CD8-positive, alpha-beta memory T cell (primary cell): ENCODE results near the gene TARM1. TPM values are rescaled to one million over a fixed set of nuclear protein-coding genes. Genes with fewer than 3 reads are reported as not detected.

ENCODE experiments used
- CTCF ChIA-PET: fragments of 350-600 bp; sonication (Branson Sonifier 250); formaldehyde crosslinking; loops from one replicate; lab custom pipeline; 2021; ENCODE audit warnings: antibody characterized with exemption; lab: Charles Lee
- POLR2A ChIA-PET: fragments of 350-600 bp; sonication (Branson Sonifier 250); formaldehyde crosslinking; loops from one replicate; lab custom pipeline; 2021; ENCODE audit warnings: antibody characterized with exemption; lab: Charles Lee
- DNase-seq, 5 donors: peaks; one replicate each; pipeline versions ENCODE4 v3.0.0 to v3.0.0-alpha.2; 2020 to 2022; ENCODE audit warnings: mixed read lengths in 1 of 5
- H3K27ac ChIP-seq: one replicate; pipeline ENCODE4 v1.7.0; 2013; ENCODE audit warnings: low read depth, mild to moderate bottlenecking, low read length, moderate library complexity
- H3K27me3 ChIP-seq: 2 replicates; pipeline ENCODE4 v1.7.0; 2013; ENCODE audit warnings: low read length, mild to moderate bottlenecking; ENCODE audit not compliant: insufficient read depth, poor library complexity, severe bottlenecking
- H3K36me3 ChIP-seq: 2 replicates; pipeline ENCODE4 v1.7.0; 2013; ENCODE audit warnings: mild to moderate bottlenecking, low read length, moderate library complexity; ENCODE audit not compliant: insufficient read depth
- H3K4me1 ChIP-seq: 2 replicates; pipeline ENCODE4 v1.7.0; 2013; ENCODE audit warnings: mild to moderate bottlenecking, low read length, moderate library complexity; ENCODE audit not compliant: insufficient read depth
- H3K4me3 ChIP-seq: 2 replicates; pipeline ENCODE4 v1.7.0; 2013; ENCODE audit warnings: mild to moderate bottlenecking, low read length
- H3K9me3 ChIP-seq: 2 replicates; pipeline ENCODE4 v1.7.0; 2013; ENCODE audit warnings: mild to moderate bottlenecking, low read length
- H3K27ac Mint-ChIP-seq, 8 donors: one replicate each; pipeline ENCODE4 v1.8.0; 2020 to 2021; ENCODE audit warnings: mixed read lengths in 8 of 8, mild to moderate bottlenecking in 6 of 8, inconsistent platforms in 3 of 8, moderate library complexity in 3 of 8
- H3K27me3 Mint-ChIP-seq, 2 donors: one replicate each; pipeline ENCODE4 v1.8.0; 2020 to 2021; ENCODE audit warnings: mixed read lengths in 2 of 2, mild to moderate bottlenecking in 1 of 2, moderate library complexity in 1 of 2
- H3K36me3 Mint-ChIP-seq, 3 donors: one replicate each; pipeline ENCODE4 v1.8.0; 2020 to 2021; ENCODE audit warnings: mixed read lengths in 3 of 3, inconsistent platforms in 1 of 3, mild to moderate bottlenecking in 1 of 3
- H3K4me1 Mint-ChIP-seq, 3 donors: one replicate each; pipeline ENCODE4 v1.8.0; 2020 to 2021; ENCODE audit warnings: mixed read lengths in 3 of 3, inconsistent platforms in 1 of 3, mild to moderate bottlenecking in 1 of 3
- H3K4me3 Mint-ChIP-seq, 7 donors: one replicate each; pipeline ENCODE4 v1.8.0; 2020 to 2021; ENCODE audit warnings: mixed read lengths in 7 of 7, mild to moderate bottlenecking in 6 of 7, moderate library complexity in 4 of 7, inconsistent platforms in 2 of 7
- H3K9me3 Mint-ChIP-seq, 5 donors: one replicate each; pipeline ENCODE4 v1.8.0; 2020 to 2022; ENCODE audit warnings: mixed read lengths in 5 of 5, mild to moderate bottlenecking in 3 of 5, moderate library complexity in 2 of 5, inconsistent platforms in 1 of 5
- polyA plus RNA-seq: library from polyadenylated mRNA; unstranded; fragments of 300-500 nt; fragmentation: Illumina TruSeq; gene quantifications from one replicate; pipeline ENCODE4 v1.2.3, GENCODE V29; 2021
- total RNA-seq, 2 experiments: library from RNA; stranded (reverse); gene quantifications; one replicate each; pipeline ENCODE4 v1.2.3, GENCODE V29; 2021

Gene TARM1
- total and polyA plus RNA-seq, 3 experiments from 2014 or later = not detected

- ChIA-PET CTCF (interaction anchor here (1.0 to 4.4 kb wide), 12 partner anchors 10 to 230 kb away, joined by 3 to 28 read pairs (median 5); partner anchors contain the start of gene PRKCG), POLR2A (no interaction called here)
- Histone ChIP-seq H3K9me3 (no peaks in the 10 kb centered on the region), H3K4me1 (no peaks in the 10 kb centered on the region), H3K27ac (no peak overlapping the region), H3K27me3 (peaks cover 3% of the 10 kb centered on the region), H3K4me3 (no peak overlapping the region), H3K36me3 (no peaks in the 10 kb centered on the region)
- Mint-ChIP-seq H3K27me3 (peaks cover 12 to 30% of the 10 kb centered on the region in 2 donors), H3K4me1 (peaks cover 0 to 6% (median 2%) of the 10 kb centered on the region in 3 donors), H3K4me3 (no peak overlapping the region), H3K36me3 (no peaks in the 10 kb centered on the region), H3K9me3 (no peaks in the 10 kb centered on the region), H3K27ac (no peak overlapping the region)
- DNase-seq = no peak
Measured at GRCh38 chr19:54023191-54023590, 58.0 kb downstream of the TARM1 start.

- no peaks in the 10 kb centered on the region for H3K36me3 Mint-ChIP-seq
- DNase-seq = no peak
- peaks cover 19 to 37% of the 10 kb centered on the region in 2 donors for H3K27me3 Mint-ChIP-seq
- no peak overlapping the region for H3K27ac ChIP-seq
- no peaks in the 10 kb centered on the region for H3K36me3 ChIP-seq
- peaks cover 3% of the 10 kb centered on the region for H3K27me3 ChIP-seq
- H3K4me1 ChIP-seq = no peaks in the 10 kb centered on the region
- ChIA-PET CTCF (interaction anchor here (4.4 kb wide), 1 partner anchor 179 kb away, joined by 17 read pairs; no protein-coding TSS in a partner anchor), POLR2A (no interaction called here)
- H3K9me3 Mint-ChIP-seq = no peaks in the 10 kb centered on the region
- H3K9me3 ChIP-seq = no peaks in the 10 kb centered on the region
- H3K4me3 Mint-ChIP-seq = no peak overlapping the region
- no peak overlapping the region for H3K4me3 ChIP-seq
- peak overlapping the region in 1 of 8 donors; percentile 29 for H3K27ac Mint-ChIP-seq
- H3K4me1 Mint-ChIP-seq = peaks cover 0 to 6% (median 2%) of the 10 kb centered on the region in 3 donors
Measured at GRCh38 chr19:54021932-54022331, 59.2 kb downstream of the TARM1 start.

GRCh38 chr19:54021363-54021762, 59.8 kb downstream of the TARM1 start:
- no peaks in the 10 kb centered on the region for H3K9me3 Mint-ChIP-seq
- H3K36me3 ChIP-seq = no peaks in the 10 kb centered on the region
- H3K27ac Mint-ChIP-seq = no peak overlapping the region
- no peak for DNase-seq
- ChIA-PET POLR2A (no interaction called here), CTCF (no interaction called here)
- peaks cover 21 to 39% of the 10 kb centered on the region in 2 donors for H3K27me3 Mint-ChIP-seq
- peaks cover 3% of the 10 kb centered on the region for H3K27me3 ChIP-seq
- no peaks in the 10 kb centered on the region for H3K9me3 ChIP-seq
- H3K4me1 ChIP-seq = no peaks in the 10 kb centered on the region
- no peak overlapping the region for H3K27ac ChIP-seq
- H3K36me3 Mint-ChIP-seq = no peaks in the 10 kb centered on the region
- peaks cover 0 to 6% (median 2%) of the 10 kb centered on the region in 3 donors for H3K4me1 Mint-ChIP-seq
- H3K4me3 Mint-ChIP-seq = no peak overlapping the region
- H3K4me3 ChIP-seq = no peak overlapping the region

Other genes starting within 250 kb of the TARM1 start
- gene MYADM, start 213.5 kb downstream of the TARM1 start, total RNA-seq = 10 to 100 TPM; 44.2 to 47.8 TPM
- 77.8 TPM for gene MYADM, start 213.5 kb downstream of the TARM1 start, polyA plus RNA-seq
- not detected for gene PRKCG, start 199.2 kb downstream of the TARM1 start, total RNA-seq
- not detected for gene PRKCG, start 199.2 kb downstream of the TARM1 start, polyA plus RNA-seq
- not detected for gene CACNG7, start 172.1 kb downstream of the TARM1 start, total RNA-seq
- not detected for gene CACNG7, start 172.1 kb downstream of the TARM1 start, polyA plus RNA-seq
- not detected for gene CACNG8, start 118.4 kb downstream of the TARM1 start, total RNA-seq
- not detected for gene CACNG8, start 118.4 kb downstream of the TARM1 start, polyA plus RNA-seq
- not detected for gene CACNG6, start 89.7 kb downstream of the TARM1 start, total RNA-seq
- not detected for gene CACNG6, start 89.7 kb downstream of the TARM1 start, polyA plus RNA-seq
- gene VSTM1, start 17.5 kb downstream of the TARM1 start, total RNA-seq = not detected
- not detected for gene VSTM1, start 17.5 kb downstream of the TARM1 start, polyA plus RNA-seq
- under 1 TPM; 0.22 to 0.35 TPM for gene OSCAR, start 19.4 kb upstream of the TARM1 start, total RNA-seq
- gene OSCAR, start 19.4 kb upstream of the TARM1 start, polyA plus RNA-seq = 0.17 TPM
- gene NDUFA3, start 21.5 kb upstream of the TARM1 start, total RNA-seq = 100 to 1,000 TPM; 117 to 124 TPM
- 506 TPM for gene NDUFA3, start 21.5 kb upstream of the TARM1 start, polyA plus RNA-seq
- 10 to 100 TPM; 32.9 to 33.1 TPM for gene TFPT, start 34.3 kb upstream of the TARM1 start, total RNA-seq
- 25.0 TPM for gene TFPT, start 34.3 kb upstream of the TARM1 start, polyA plus RNA-seq
- gene PRPF31, start 34.4 kb upstream of the TARM1 start, total RNA-seq = 100 to 1,000 TPM; 123 to 132 TPM
- 88.9 TPM for gene PRPF31, start 34.4 kb upstream of the TARM1 start, polyA plus RNA-seq
- gene CNOT3, start 56.4 kb upstream of the TARM1 start, total RNA-seq = 10 to 100 TPM; 75.1 to 81.7 TPM
- gene CNOT3, start 56.4 kb upstream of the TARM1 start, polyA plus RNA-seq = 14.8 TPM
- gene LENG1, start 78.4 kb upstream of the TARM1 start, total RNA-seq = 1 to 10 TPM; 4.8 to 6.8 TPM
- gene LENG1, start 78.4 kb upstream of the TARM1 start, polyA plus RNA-seq = 14.1 TPM
- under 1 TPM in 1 of 2 experiments, not detected in 1; 0.18 TPM for gene TMC4, start 91.8 kb upstream of the TARM1 start, total RNA-seq
- gene TMC4, start 91.8 kb upstream of the TARM1 start, polyA plus RNA-seq = 0.38 TPM
- 100 to 1,000 TPM in 1 of 2 experiments, 10 to 100 TPM in 1; 98.7 to 114 TPM for gene MBOAT7, start 108.2 kb upstream of the TARM1 start, total RNA-seq
- 21.9 TPM for gene MBOAT7, start 108.2 kb upstream of the TARM1 start, polyA plus RNA-seq
- 10 to 100 TPM; 22.4 to 24.6 TPM for gene TSEN34, start 109.9 kb upstream of the TARM1 start, total RNA-seq
- 38.2 TPM for gene TSEN34, start 109.9 kb upstream of the TARM1 start, polyA plus RNA-seq
- gene RPS9, start 119.5 kb upstream of the TARM1 start, total RNA-seq = 1,000 to 10,000 TPM; 1,621 to 1,723 TPM
- gene RPS9, start 119.5 kb upstream of the TARM1 start, polyA plus RNA-seq = 824 TPM
- gene LILRB3, start 141.6 kb upstream of the TARM1 start, total RNA-seq = 1 to 10 TPM in 1 of 2 experiments, under 1 TPM in 1; 0.48 to 1.2 TPM
- 0.49 TPM for gene LILRB3, start 141.6 kb upstream of the TARM1 start, polyA plus RNA-seq
- gene LILRA6, start 161.4 kb upstream of the TARM1 start, total RNA-seq = under 1 TPM; 0.37 to 0.42 TPM
- gene LILRA6, start 161.4 kb upstream of the TARM1 start, polyA plus RNA-seq = 0.45 TPM
- gene LILRB5, start 175.9 kb upstream of the TARM1 start, total RNA-seq = under 1 TPM; 0.42 to 0.44 TPM
- gene LILRB5, start 175.9 kb upstream of the TARM1 start, polyA plus RNA-seq = not detected
- under 1 TPM; 0.24 to 0.42 TPM for gene LILRB2, start 199.7 kb upstream of the TARM1 start, total RNA-seq
- gene LILRB2, start 199.7 kb upstream of the TARM1 start, polyA plus RNA-seq = not detected
- not detected for gene LILRA5, start 231.8 kb upstream of the TARM1 start, total RNA-seq
- gene LILRA5, start 231.8 kb upstream of the TARM1 start, polyA plus RNA-seq = not detected